B cell (primary cell): ENCODE measurements around the gene IGFLR1. TPM values are rescaled to one million over a fixed set of nuclear protein-coding genes. Genes with fewer than 3 reads are reported as not detected.

Experiments
- ATAC-seq: fragments of 200-7000 bp; cut with Tn5 transposase; one replicate; pipeline ENCODE4 v1.10.0; 2021; ENCODE audit warnings: low read depth, mild to moderate bottlenecking, moderate number of reproducible peaks, moderate library complexity
- CTCF ChIA-PET: fragments of 350-600 bp; sonication (Branson Sonifier 250); formaldehyde crosslinking; loops from one replicate; lab custom pipeline; 2021; ENCODE audit warnings: antibody characterized with exemption, inconsistent platforms; lab: Charles Lee
- POLR2A ChIA-PET: fragments of 350-600 bp; sonication (Branson Sonifier 250); formaldehyde crosslinking; loops from one replicate; lab custom pipeline; 2021; ENCODE audit warnings: antibody characterized with exemption; lab: Charles Lee
- DNase-seq: peaks from one replicate; pipeline ENCODE4 v3.0.0; 2013
- H2AFZ ChIP-seq: 2 replicates; pipeline ENCODE4 v1.6.1; 2012; ENCODE audit warnings: mild to moderate bottlenecking, low read depth, low read length; ENCODE audit not compliant: insufficient read depth, poor library complexity, severe bottlenecking
- H3K27ac ChIP-seq, 2 donors: 1 replicate in 1 of 2; 2 replicates in 1 of 2; pipeline ENCODE4 v1.5.1; 2012 to 2013; ENCODE audit warnings: low read length in 2 of 2, mild to moderate bottlenecking in 2 of 2, moderate library complexity in 1 of 2
- H3K27me3 ChIP-seq, 4 experiments: fragments of 200-600 bp in 1 of 4; sonication (generic) in 1 of 4; replicated peaks in 1 of 4; 1 replicate in 2 of 4; 2 replicates in 2 of 4; pipeline versions ENCODE4 v1.6.1 to v1.7.0; 2013 to 2016; ENCODE audit warnings: low read length in 3 of 4, mild to moderate bottlenecking in 2 of 4, mixed read lengths in 1 of 4, moderate library complexity in 1 of 4; ENCODE audit not compliant: insufficient read depth in 4 of 4, control insufficient read depth in 3 of 4; ENCODE audit errors: control extremely low read depth in 1 of 4
- H3K36me3 ChIP-seq, 2 experiments: replicated peaks in 1 of 2; 1 replicate in 1 of 2; 2 replicates in 1 of 2; pipeline versions ENCODE4 v1.6.1 to v1.7.1; 2013; ENCODE audit warnings: low read length in 1 of 2; ENCODE audit not compliant: insufficient read depth in 2 of 2, control insufficient read depth in 1 of 2; ENCODE audit errors: control extremely low read depth in 1 of 2, extremely low read depth in 1 of 2
- H3K4me1 ChIP-seq, 2 donors: fragments of 200-600 bp in 1 of 2; sonication (generic) in 1 of 2; 1 replicate in 1 of 2; 2 replicates in 1 of 2; pipeline versions ENCODE4 v1.5.1 to v1.6.1; 2013 to 2017; ENCODE audit warnings: low read length in 2 of 2; ENCODE audit not compliant: control insufficient read depth in 2 of 2, insufficient read depth in 2 of 2
- H3K4me2 ChIP-seq: replicated peaks from 2 replicates; pipeline ENCODE3; 2012; ENCODE audit warnings: mild to moderate bottlenecking, low read depth, low read length; ENCODE audit not compliant: poor library complexity, severe bottlenecking
- H3K4me3 ChIP-seq, 5 experiments: fragments of 200-600 bp in 1 of 5; sonication (generic) in 1 of 5; 1 replicate in 3 of 5; 2 replicates in 2 of 5; pipeline versions ENCODE4 v1.5.1 to v1.7.0; 2011 to 2016; ENCODE audit warnings: low read length in 4 of 5, mild to moderate bottlenecking in 4 of 5, low read depth in 2 of 5, control low read depth in 1 of 5, moderate library complexity in 1 of 5; ENCODE audit not compliant: insufficient read depth in 1 of 5; ENCODE audit errors: control extremely low read depth in 1 of 5, extremely low read depth in 1 of 5
- H3K79me2 ChIP-seq: fragments of 200-600 bp; sonication (generic); one replicate; pipeline ENCODE4 v1.6.0; 2016; ENCODE audit warnings: low read length; ENCODE audit not compliant: control insufficient read depth, insufficient read depth
- H3K9ac ChIP-seq: fragments of 200-600 bp; sonication (generic); 2 replicates; pipeline ENCODE4 v1.6.1; 2017; ENCODE audit warnings: mild to moderate bottlenecking, low read length, moderate library complexity
- H3K9me3 ChIP-seq, 3 donors: one replicate each; pipeline versions ENCODE4 v1.6.1 to v1.7.1; 2013; ENCODE audit warnings: low read length in 2 of 3; ENCODE audit not compliant: control insufficient read depth in 2 of 3, insufficient read depth in 1 of 3; ENCODE audit errors: control extremely low read depth in 1 of 3
- H4K20me1 ChIP-seq: 2 replicates; pipeline ENCODE4 v1.6.0; 2012; ENCODE audit warnings: mild to moderate bottlenecking, low read length; ENCODE audit not compliant: insufficient read depth, control insufficient read depth, poor library complexity, severe bottlenecking
- H3K27ac Mint-ChIP-seq: one replicate; pipeline ENCODE4 v1.8.0; 2021; ENCODE audit warnings: mixed read lengths
- H3K27me3 Mint-ChIP-seq: one replicate; pipeline ENCODE4 v1.8.0; 2021; ENCODE audit warnings: mixed read lengths
- H3K4me1 Mint-ChIP-seq: one replicate; pipeline ENCODE4 v1.8.0; 2021; ENCODE audit warnings: mixed read lengths
- H3K4me3 Mint-ChIP-seq: one replicate; pipeline ENCODE4 v1.8.0; 2021; ENCODE audit warnings: mixed read lengths
- H3K9me3 Mint-ChIP-seq: one replicate; pipeline ENCODE4 v1.8.0; 2022; ENCODE audit warnings: mixed read lengths; ENCODE audit not compliant: insufficient read depth
- EZH2 ChIP-seq: IDR thresholded peaks from 2 replicates; pipeline ENCODE4 v1.6.1; 2012; ENCODE audit warnings: borderline replicate concordance, low read depth, mild to moderate bottlenecking, moderate library complexity, low read length; ENCODE audit not compliant: insufficient read depth, poor library complexity, severe bottlenecking
- WGBS: methylation state at CpG from one replicate; pipeline ENCODE4 v1.1.5; 2013; ENCODE audit warnings: missing lambda C conversion rate; ENCODE audit not compliant: insufficient coverage; 5-methylcytosine and 5-hydroxymethylcytosine counted together
- intact Hi-C: fragments of 100-400 bp; cut with micrococcal nuclease; formaldehyde crosslinking; loops from one replicate; pipeline ENCODE4 v1.10.0; 2022
- polyA plus RNA-seq: library from polyadenylated mRNA; depleted of rRNA; stranded (reverse); fragments of >200 nt; gene quantifications from 2 replicates; pipeline ENCODE4 v1.2.3, GENCODE V29; 2012
- total RNA-seq, 2 donors: library from RNA; stranded (reverse); fragments of 120-200 nt in 1 of 2; gene quantifications; 1 replicate in 1 of 2; 2 replicates in 1 of 2; pipeline versions ENCODE4 v1.2.3 to v1.2.4, GENCODE V29; 2013 to 2022
- TF ChIP-seq, protein P1 (sequence below): fragments of 200-600 bp; IDR thresholded peaks from one replicate; pipeline ENCODE4 v1.8.0; 2022; ENCODE audit warnings: antibody characterized with exemption, mild to moderate bottlenecking

The IGFLR1 gene
- total and polyA plus RNA-seq, 2 donors (not counting 1 experiment from before 2014, with no cell fraction given), result 130 to 245 TPM

DNA sequence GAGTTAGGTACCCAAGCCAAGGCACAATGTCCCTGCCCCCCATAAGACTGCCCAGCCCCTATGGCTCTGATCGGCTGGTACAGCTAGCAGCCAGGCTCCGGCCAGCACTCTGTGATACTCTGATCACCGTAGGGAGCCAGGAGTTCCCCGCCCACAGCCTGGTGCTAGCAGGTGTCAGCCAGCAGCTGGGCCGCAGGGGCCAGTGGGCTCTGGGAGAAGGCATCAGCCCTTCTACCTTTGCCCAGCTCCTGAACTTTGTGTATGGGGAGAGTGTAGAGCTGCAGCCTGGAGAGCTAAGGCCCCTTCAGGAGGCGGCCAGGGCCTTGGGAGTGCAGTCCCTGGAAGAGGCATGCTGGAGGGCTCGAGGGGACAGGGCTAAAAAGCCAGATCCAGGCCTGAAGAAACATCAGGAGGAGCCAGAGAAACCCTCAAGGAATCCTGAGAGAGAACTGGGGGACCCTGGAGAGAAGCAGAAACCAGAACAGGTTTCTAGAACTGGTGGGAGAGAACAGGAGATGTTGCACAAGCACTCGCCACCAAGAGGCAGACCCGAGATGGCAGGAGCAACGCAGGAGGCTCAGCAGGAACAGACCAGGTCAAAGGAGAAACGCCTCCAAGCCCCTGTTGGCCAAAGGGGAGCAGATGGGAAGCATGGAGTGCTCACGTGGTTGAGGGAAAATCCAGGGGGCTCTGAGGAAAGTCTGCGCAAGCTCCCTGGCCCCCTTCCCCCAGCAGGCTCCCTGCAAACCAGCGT, 27.5 kb downstream of the IGFLR1 start:
- Histone ChIP-seq H3K9me3 (no peaks in the 10 kb centered on the region), H2AFZ (no peak overlapping the region), H3K79me2 (peaks cover 38% of the 10 kb centered on the region), H3K4me2 (peak overlapping the region; percentile 94), H4K20me1 (peaks cover 16% of the 10 kb centered on the region), H3K9ac (peak overlapping the region; percentile 58), H3K4me1 (peaks cover 41 to 88% of the 10 kb centered on the region in 2 donors), H3K27ac (peak overlapping the region; percentile 85), H3K4me3 (peak overlapping the region in 4 of 5 experiments; percentile 39 to 76 (median 51)), H3K27me3 (no peaks in the 10 kb centered on the region), H3K36me3 (peaks cover 0 to 4% of the 10 kb centered on the region in 2 experiments)
- H3K9me3 Mint-ChIP-seq, result no peaks in the 10 kb centered on the region
- H3K4me3 Mint-ChIP-seq, result peak overlapping the region; percentile 98
- peak overlapping the region; percentile 99 for H3K27ac Mint-ChIP-seq
- TF ChIP-seq, protein P1, sequence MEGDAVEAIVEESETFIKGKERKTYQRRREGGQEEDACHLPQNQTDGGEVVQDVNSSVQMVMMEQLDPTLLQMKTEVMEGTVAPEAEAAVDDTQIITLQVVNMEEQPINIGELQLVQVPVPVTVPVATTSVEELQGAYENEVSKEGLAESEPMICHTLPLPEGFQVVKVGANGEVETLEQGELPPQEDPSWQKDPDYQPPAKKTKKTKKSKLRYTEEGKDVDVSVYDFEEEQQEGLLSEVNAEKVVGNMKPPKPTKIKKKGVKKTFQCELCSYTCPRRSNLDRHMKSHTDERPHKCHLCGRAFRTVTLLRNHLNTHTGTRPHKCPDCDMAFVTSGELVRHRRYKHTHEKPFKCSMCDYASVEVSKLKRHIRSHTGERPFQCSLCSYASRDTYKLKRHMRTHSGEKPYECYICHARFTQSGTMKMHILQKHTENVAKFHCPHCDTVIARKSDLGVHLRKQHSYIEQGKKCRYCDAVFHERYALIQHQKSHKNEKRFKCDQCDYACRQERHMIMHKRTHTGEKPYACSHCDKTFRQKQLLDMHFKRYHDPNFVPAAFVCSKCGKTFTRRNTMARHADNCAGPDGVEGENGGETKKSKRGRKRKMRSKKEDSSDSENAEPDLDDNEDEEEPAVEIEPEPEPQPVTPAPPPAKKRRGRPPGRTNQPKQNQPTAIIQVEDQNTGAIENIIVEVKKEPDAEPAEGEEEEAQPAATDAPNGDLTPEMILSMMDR, result no peak
- TF ChIP-seq EZH2, result no peak
- intact Hi-C loops, result loop anchor here (10.0 kb wide), 2 partner anchors 190 to 370 kb away; partner anchors contain the start of genes FFAR1, HCST, NFKBID and TYROBP
- 53% methylated on average over 11 of the region's 14 CpGs for WGBS
- H3K4me1 Mint-ChIP-seq, result peaks cover 74% of the 10 kb centered on the region
- POLR2A ChIA-PET, result interaction anchor here (0.6 to 4.6 kb wide), 4 partner anchors 9 to 34 kb away, joined by 3 to 53 read pairs (median 4); partner anchors contain the start of gene LIN37
- H3K27me3 Mint-ChIP-seq, result no peaks in the 10 kb centered on the region
- ATAC-seq (no peak), DNase-seq (peak; percentile 48)
- CTCF ChIA-PET, result interaction anchor here (1.3 to 6.5 kb wide), 5 partner anchors 12 to 33 kb away, joined by 3 to 123 read pairs (median 15); partner anchors contain the start of gene LIN37
